A549 treated with AZD9567 at 1 μM for 4 hours (cell line): ENCODE measurements around the gene ARTN. TPM values are rescaled to one million over a fixed set of nuclear protein-coding genes. Genes with fewer than 3 reads are reported as not detected.

Source experiments
- total RNA-seq: library from RNA; stranded (reverse); fragments of 200-300 nt; extraction: Qiagen RNA extraction; gene quantifications from 5 replicates; pipeline ENCODE4 v1.2.3, GENCODE V29; 2022; ENCODE audit not compliant: insufficient read depth

The ARTN gene
- 0.34 to 0.68 TPM (median 0.39 TPM) in 4 of 5 replicates, not detected in the other for total RNA-seq

GRCh38 chr1:43933386-43934100 is at the start of gene ARTN:
ARTN (plus strand) TSS chr1:43933801; CDS start chr1:43935657, 1,856 bp downstream.

GRCh38 chr1:43946236-43947060 is 12.8 kb downstream of the ARTN start, which contains the start of gene IPO13:
IPO13 (plus strand) TSS chr1:43946950; CDS start chr1:43947601, 651 bp downstream.

GRCh38 chr1:43969746-43970466 is 36.3 kb downstream of the ARTN start, which contains the start of gene DPH2:
DPH2 (plus strand) TSS chr1:43970010; CDS start chr1:43970176, 166 bp downstream.

GRCh38 chr1:43974443-43975248 is 41.0 kb downstream of the ARTN start, which contains the start of gene ATP6V0B:
ATP6V0B (plus strand) TSS chr1:43974960; CDS start chr1:43975041, 81 bp downstream.

GRCh38 chr1:43978551-43979260 is 45.1 kb downstream of the ARTN start, which contains the start of gene B4GALT2:
B4GALT2 (plus strand) TSS chr1:43979210; CDS start chr1:43981161, 1,951 bp downstream.

Other genes starting within 250 kb of the ARTN start
- 2.8 to 5.1 TPM (median 3.4 TPM) in 5 replicates for gene ST3GAL3, start 226.3 kb upstream of the ARTN start, total RNA-seq
- 16.6 to 17.5 TPM (median 16.9 TPM) in 5 replicates for gene IPO13, start 13.1 kb downstream of the ARTN start, total RNA-seq
- 36.3 to 42.1 TPM (median 41.0 TPM) in 5 replicates for gene DPH2, start 36.2 kb downstream of the ARTN start, total RNA-seq
- 78.9 to 162 TPM (median 145 TPM) in 5 replicates for gene ATP6V0B, start 41.2 kb downstream of the ARTN start, total RNA-seq
- 61.7 to 66.5 TPM (median 65.7 TPM) in 5 replicates for gene B4GALT2, start 45.4 kb downstream of the ARTN start, total RNA-seq
- 2.5 to 9.1 TPM (median 8.4 TPM) in 5 replicates for gene CCDC24, start 57.8 kb downstream of the ARTN start, total RNA-seq
- gene SLC6A9, start 97.7 kb downstream of the ARTN start, total RNA-seq, result 11.1 to 12.8 TPM (median 12.6 TPM) in 5 replicates
- 0.27 to 2.1 TPM (median 0.35 TPM) in 5 replicates for gene KLF17, start 185.0 kb downstream of the ARTN start, total RNA-seq
- gene KLF18, start 207.8 kb downstream of the ARTN start, total RNA-seq, result 0.03 TPM in 2 of 5 replicates, not detected in the others